ENCODE measurements around the gene PLXNA3.

DNA sequence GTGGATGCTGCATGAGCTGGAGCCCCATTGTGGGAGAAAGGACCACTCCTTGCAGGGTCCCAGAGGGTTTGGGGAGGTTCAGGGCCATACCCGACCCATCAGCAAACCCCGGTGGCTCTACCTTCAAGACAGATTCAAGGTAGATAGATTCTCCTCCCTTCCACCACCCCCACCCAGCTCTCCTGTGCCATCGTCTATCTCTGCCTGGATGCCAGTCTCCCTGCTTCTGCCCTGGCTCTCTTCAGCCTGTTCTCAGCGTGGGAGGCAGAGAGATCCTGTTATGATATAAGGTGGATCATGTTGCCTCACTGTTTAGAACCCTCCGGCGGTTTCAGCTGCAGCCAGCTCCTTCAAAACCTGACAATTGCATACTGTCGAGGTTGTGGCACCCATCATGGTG is 15.6 kb downstream of the PLXNA3 start:
- TF ChIP-seq, protein P1, sequence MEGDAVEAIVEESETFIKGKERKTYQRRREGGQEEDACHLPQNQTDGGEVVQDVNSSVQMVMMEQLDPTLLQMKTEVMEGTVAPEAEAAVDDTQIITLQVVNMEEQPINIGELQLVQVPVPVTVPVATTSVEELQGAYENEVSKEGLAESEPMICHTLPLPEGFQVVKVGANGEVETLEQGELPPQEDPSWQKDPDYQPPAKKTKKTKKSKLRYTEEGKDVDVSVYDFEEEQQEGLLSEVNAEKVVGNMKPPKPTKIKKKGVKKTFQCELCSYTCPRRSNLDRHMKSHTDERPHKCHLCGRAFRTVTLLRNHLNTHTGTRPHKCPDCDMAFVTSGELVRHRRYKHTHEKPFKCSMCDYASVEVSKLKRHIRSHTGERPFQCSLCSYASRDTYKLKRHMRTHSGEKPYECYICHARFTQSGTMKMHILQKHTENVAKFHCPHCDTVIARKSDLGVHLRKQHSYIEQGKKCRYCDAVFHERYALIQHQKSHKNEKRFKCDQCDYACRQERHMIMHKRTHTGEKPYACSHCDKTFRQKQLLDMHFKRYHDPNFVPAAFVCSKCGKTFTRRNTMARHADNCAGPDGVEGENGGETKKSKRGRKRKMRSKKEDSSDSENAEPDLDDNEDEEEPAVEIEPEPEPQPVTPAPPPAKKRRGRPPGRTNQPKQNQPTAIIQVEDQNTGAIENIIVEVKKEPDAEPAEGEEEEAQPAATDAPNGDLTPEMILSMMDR (IDR thresholded peaks at IDR 0.05 in 2 of 3, conservative IDR thresholded peaks at IDR 0.05 in 1 of 3; ENCODE audit: control insufficient read depth in 2 of 3, extremely low read depth in 1 of 3, insufficient read depth in 1 of 3, low read depth in 3 of 3, low read length in 3 of 3), result no peak
- TF ChIP-seq ATF7 (IDR thresholded peaks at IDR 0.05; ENCODE audit: low read depth) (no peak), HDGF (IDR thresholded peaks at IDR 0.05) (no peak), NR2C2 (IDR thresholded peaks at IDR 0.05; ENCODE audit: borderline replicate concordance, control insufficient read depth, insufficient read length, low read depth) (no peak), GABPA (IDR thresholded peaks at IDR 0.05; ENCODE audit: low read depth) (no peak), SMC3 (IDR thresholded peaks at IDR 0.05; ENCODE audit: borderline replicate concordance, low read length) (no peak), YY1 (IDR thresholded peaks at IDR 0.05; ENCODE audit: low read depth, low read length) (no peak), HDAC2 (IDR thresholded peaks at IDR 0.05) (no peak), TAF1 (IDR thresholded peaks at IDR 0.05; ENCODE audit: borderline replicate concordance, low read depth, low read length) (no peak)
- TF ChIP-seq, protein P2, sequence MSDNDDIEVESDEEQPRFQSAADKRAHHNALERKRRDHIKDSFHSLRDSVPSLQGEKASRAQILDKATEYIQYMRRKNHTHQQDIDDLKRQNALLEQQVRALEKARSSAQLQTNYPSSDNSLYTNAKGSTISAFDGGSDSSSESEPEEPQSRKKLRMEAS (IDR thresholded peaks at IDR 0.05; ENCODE audit: low read depth, low read length), result no peak
